ENCODE results near the gene KCNN2. TPM values are rescaled to one million over a fixed set of nuclear protein-coding genes. Genes with fewer than 3 reads are reported as not detected.

KCNN2 gene
- total RNA-seq, 1 donor: not detected

DNA sequence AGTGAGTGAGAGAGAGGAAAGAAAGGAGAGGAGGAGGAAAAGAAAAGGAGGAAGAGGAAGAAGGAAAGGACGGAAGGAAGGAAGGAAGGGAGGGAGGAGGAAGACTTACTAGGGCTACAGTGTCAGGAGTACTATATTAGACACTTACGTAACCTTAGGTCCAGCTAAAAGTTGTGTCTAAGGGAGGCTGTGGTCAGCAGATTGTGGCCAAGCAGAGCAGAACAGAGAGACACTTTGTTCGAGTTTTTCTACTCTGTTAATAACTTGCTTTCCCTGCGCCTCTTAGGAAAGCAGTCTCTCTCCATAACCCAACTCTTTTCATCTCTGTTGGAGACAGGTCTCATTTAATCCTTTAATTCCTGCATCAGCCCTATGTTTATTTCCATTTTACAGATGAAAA is 138.9 kb downstream of the KCNN2 start:
- no peaks in the 10 kb centered on the region for H3K9me3 ChIP-seq (ENCODE audit: low read depth, low read length)
- H2AFZ ChIP-seq (ENCODE audit: low read length): no peak overlapping the region
- no peaks in the 10 kb centered on the region for H3K4me1 ChIP-seq (ENCODE audit: insufficient read depth, low read length)
- no peak overlapping the region for H3K4me3 ChIP-seq (ENCODE audit: insufficient read depth, low read length)
- TF ChIP-seq, protein P1, sequence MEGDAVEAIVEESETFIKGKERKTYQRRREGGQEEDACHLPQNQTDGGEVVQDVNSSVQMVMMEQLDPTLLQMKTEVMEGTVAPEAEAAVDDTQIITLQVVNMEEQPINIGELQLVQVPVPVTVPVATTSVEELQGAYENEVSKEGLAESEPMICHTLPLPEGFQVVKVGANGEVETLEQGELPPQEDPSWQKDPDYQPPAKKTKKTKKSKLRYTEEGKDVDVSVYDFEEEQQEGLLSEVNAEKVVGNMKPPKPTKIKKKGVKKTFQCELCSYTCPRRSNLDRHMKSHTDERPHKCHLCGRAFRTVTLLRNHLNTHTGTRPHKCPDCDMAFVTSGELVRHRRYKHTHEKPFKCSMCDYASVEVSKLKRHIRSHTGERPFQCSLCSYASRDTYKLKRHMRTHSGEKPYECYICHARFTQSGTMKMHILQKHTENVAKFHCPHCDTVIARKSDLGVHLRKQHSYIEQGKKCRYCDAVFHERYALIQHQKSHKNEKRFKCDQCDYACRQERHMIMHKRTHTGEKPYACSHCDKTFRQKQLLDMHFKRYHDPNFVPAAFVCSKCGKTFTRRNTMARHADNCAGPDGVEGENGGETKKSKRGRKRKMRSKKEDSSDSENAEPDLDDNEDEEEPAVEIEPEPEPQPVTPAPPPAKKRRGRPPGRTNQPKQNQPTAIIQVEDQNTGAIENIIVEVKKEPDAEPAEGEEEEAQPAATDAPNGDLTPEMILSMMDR (IDR thresholded peaks at IDR 0.05; ENCODE audit: extremely low read depth, low read depth, low read length): no peak
- no peak overlapping the region for H3K27ac ChIP-seq (ENCODE audit: low read depth, low read length)
- no peak overlapping the region for H3K4me2 ChIP-seq (ENCODE audit: insufficient read depth, low read length)
- DNase-seq (ENCODE audit: insufficient read length, low spot score, missing footprints): no peak
- H4K20me1 ChIP-seq (ENCODE audit: insufficient read depth, low read length): no peaks in the 10 kb centered on the region
- no peaks in the 10 kb centered on the region for H3K36me3 ChIP-seq (ENCODE audit: insufficient read depth, low read length)
- H3K79me2 ChIP-seq (ENCODE audit: insufficient read depth, low read length): no peaks in the 10 kb centered on the region
- H3K27me3 ChIP-seq (ENCODE audit: insufficient read depth, low read length): no peaks in the 10 kb centered on the region

DNA sequence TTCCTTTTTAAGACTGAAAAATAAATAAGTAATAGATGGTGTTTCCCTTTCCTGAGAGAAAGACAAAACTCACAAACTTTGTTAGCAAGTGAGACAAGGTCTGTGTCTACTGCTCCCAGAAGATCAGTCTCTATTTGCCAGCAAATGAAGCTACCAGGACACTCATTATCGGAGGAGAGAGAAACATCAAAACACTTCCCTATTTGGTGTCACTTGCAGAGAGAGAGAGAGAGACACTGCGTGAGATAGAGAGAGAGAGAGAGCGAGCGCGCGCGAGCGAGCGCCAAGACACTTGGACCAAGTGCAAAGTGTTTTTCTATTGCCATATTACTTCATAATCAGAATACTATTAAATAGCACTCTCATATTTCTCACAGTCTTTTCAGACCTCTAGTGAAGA is 142.7 kb downstream of the KCNN2 start:
- no peak for DNase-seq (ENCODE audit: insufficient read length, low spot score, missing footprints)
- H4K20me1 ChIP-seq (ENCODE audit: insufficient read depth, low read length): no peaks in the 10 kb centered on the region
- no peaks in the 10 kb centered on the region for H3K9me3 ChIP-seq (ENCODE audit: low read depth, low read length)
- H3K27me3 ChIP-seq (ENCODE audit: insufficient read depth, low read length): no peaks in the 10 kb centered on the region
- no peaks in the 10 kb centered on the region for H3K4me1 ChIP-seq (ENCODE audit: insufficient read depth, low read length)
- H3K36me3 ChIP-seq (ENCODE audit: insufficient read depth, low read length): no peaks in the 10 kb centered on the region
- no peak overlapping the region for H3K27ac ChIP-seq (ENCODE audit: low read depth, low read length)
- H2AFZ ChIP-seq (ENCODE audit: low read length): no peak overlapping the region
- no peaks in the 10 kb centered on the region for H3K79me2 ChIP-seq (ENCODE audit: insufficient read depth, low read length)
- no peak overlapping the region for H3K4me3 ChIP-seq (ENCODE audit: insufficient read depth, low read length)
- H3K4me2 ChIP-seq (ENCODE audit: insufficient read depth, low read length): no peak overlapping the region
- TF ChIP-seq, protein P1 (IDR thresholded peaks at IDR 0.05; ENCODE audit: extremely low read depth, low read depth, low read length): no peak

GRCh38 chr5:114524221-114524620 is 162.4 kb downstream of the KCNN2 start:
- Histone ChIP-seq H3K79me2 (ENCODE audit: insufficient read depth, low read length) (no peaks in the 10 kb centered on the region), H3K4me3 (ENCODE audit: insufficient read depth, low read length) (no peak overlapping the region), H2AFZ (ENCODE audit: low read length) (no peak overlapping the region), H4K20me1 (ENCODE audit: insufficient read depth, low read length) (no peaks in the 10 kb centered on the region), H3K4me1 (ENCODE audit: insufficient read depth, low read length) (no peaks in the 10 kb centered on the region), H3K27ac (ENCODE audit: low read depth, low read length) (no peak overlapping the region), H3K27me3 (ENCODE audit: insufficient read depth, low read length) (no peaks in the 10 kb centered on the region), H3K36me3 (ENCODE audit: insufficient read depth, low read length) (no peaks in the 10 kb centered on the region), H3K9me3 (ENCODE audit: low read depth, low read length) (no peaks in the 10 kb centered on the region), H3K4me2 (ENCODE audit: insufficient read depth, low read length) (no peak overlapping the region)
- DNase-seq (ENCODE audit: insufficient read length, low spot score, missing footprints): no peak
- TF ChIP-seq, protein P1 (IDR thresholded peaks at IDR 0.05; ENCODE audit: extremely low read depth, low read depth, low read length): no peak

GRCh38 chr5:114544561-114544960 is 182.7 kb downstream of the KCNN2 start:
- Histone ChIP-seq H2AFZ (ENCODE audit: low read length) (no peak overlapping the region), H3K27me3 (ENCODE audit: insufficient read depth, low read length) (no peaks in the 10 kb centered on the region), H3K27ac (ENCODE audit: low read depth, low read length) (no peak overlapping the region), H3K79me2 (ENCODE audit: insufficient read depth, low read length) (no peaks in the 10 kb centered on the region), H3K4me1 (ENCODE audit: insufficient read depth, low read length) (no peaks in the 10 kb centered on the region), H4K20me1 (ENCODE audit: insufficient read depth, low read length) (no peaks in the 10 kb centered on the region), H3K9me3 (ENCODE audit: low read depth, low read length) (no peaks in the 10 kb centered on the region), H3K36me3 (ENCODE audit: insufficient read depth, low read length) (no peaks in the 10 kb centered on the region), H3K4me2 (ENCODE audit: insufficient read depth, low read length) (no peak overlapping the region), H3K4me3 (ENCODE audit: insufficient read depth, low read length) (no peak overlapping the region)
- TF ChIP-seq, protein P1 (IDR thresholded peaks at IDR 0.05; ENCODE audit: extremely low read depth, low read depth, low read length): no peak
- no peak for DNase-seq (ENCODE audit: insufficient read length, low spot score, missing footprints)
